HG03159 (cell line): ENCODE measurements around the gene LRP4.

Experiments used
- ATAC-seq: cut with Tn5 transposase; IDR thresholded peaks from one replicate; pipeline ENCODE4 v1.9.1; 2021; ENCODE audit warnings: mild to moderate bottlenecking, moderate library complexity; ENCODE audit not compliant: unreplicated experiment

Gene LRP4

GRCh38 chr11:46894961-46895360, 23.4 kb downstream of the LRP4 start:
- no peak for ATAC-seq

- no peak for ATAC-seq
Measured at GRCh38 chr11:46894506-46894905, 23.8 kb downstream of the LRP4 start.

- ATAC-seq = no peak
Measured at GRCh38 chr11:46892838-46893237, 25.5 kb downstream of the LRP4 start.

- ATAC-seq = no peak
Measured at GRCh38 chr11:46892109-46892508, 26.2 kb downstream of the LRP4 start.

GRCh38 chr11:46890665-46891064, 27.7 kb downstream of the LRP4 start:
- ATAC-seq = no peak

GRCh38 chr11:46889689-46890475, 28.5 kb downstream of the LRP4 start:
- no peak for ATAC-seq

- ATAC-seq = no peak
Measured at GRCh38 chr11:46889251-46889650, 29.1 kb downstream of the LRP4 start.

- ATAC-seq = no peak
Measured at GRCh38 chr11:46888636-46889035, 29.7 kb downstream of the LRP4 start.

- no peak for ATAC-seq
Measured at GRCh38 chr11:46886211-46886610, 32.1 kb downstream of the LRP4 start.

GRCh38 chr11:46879056-46879585, 39.2 kb downstream of the LRP4 start:
- no peak for ATAC-seq

GRCh38 chr11:46877580-46877979, 40.8 kb downstream of the LRP4 start:
- no peak for ATAC-seq

GRCh38 chr11:46876471-46876870, 41.9 kb downstream of the LRP4 start:
- ATAC-seq = no peak

GRCh38 chr11:46874586-46874985, 43.8 kb downstream of the LRP4 start:
- ATAC-seq = no peak

- ATAC-seq = no peak
Measured at GRCh38 chr11:46868912-46869311, 49.4 kb downstream of the LRP4 start.

- ATAC-seq = no peak
Measured at GRCh38 chr11:46865340-46865739, 53.0 kb downstream of the LRP4 start.

- no peak for ATAC-seq
Measured at GRCh38 chr11:46860218-46860617, 58.1 kb downstream of the LRP4 start.

- ATAC-seq = no peak
Measured at GRCh38 chr11:46858920-46859546, 59.3 kb downstream of the LRP4 start.

GRCh38 chr11:46857666-46858065, 60.7 kb downstream of the LRP4 start:
- no peak for ATAC-seq

- no peak for ATAC-seq
Measured at GRCh38 chr11:46856605-46857343, 61.6 kb downstream of the LRP4 start.

- no peak for ATAC-seq
Measured at GRCh38 chr11:46855863-46856262, 62.5 kb downstream of the LRP4 start.

GRCh38 chr11:46855167-46855566, 63.2 kb downstream of the LRP4 start:
- ATAC-seq = no peak
